GM19193 (cell line): ENCODE measurements around the gene GRIN3B.

Source experiments
- POLR2A ChIP-seq: IDR thresholded peaks from 4 replicates; pipeline ENCODE4 v1.6.1; 2011; ENCODE audit not compliant: insufficient read depth, insufficient read length; ENCODE audit errors: extremely low read depth

The GRIN3B gene

DNA sequence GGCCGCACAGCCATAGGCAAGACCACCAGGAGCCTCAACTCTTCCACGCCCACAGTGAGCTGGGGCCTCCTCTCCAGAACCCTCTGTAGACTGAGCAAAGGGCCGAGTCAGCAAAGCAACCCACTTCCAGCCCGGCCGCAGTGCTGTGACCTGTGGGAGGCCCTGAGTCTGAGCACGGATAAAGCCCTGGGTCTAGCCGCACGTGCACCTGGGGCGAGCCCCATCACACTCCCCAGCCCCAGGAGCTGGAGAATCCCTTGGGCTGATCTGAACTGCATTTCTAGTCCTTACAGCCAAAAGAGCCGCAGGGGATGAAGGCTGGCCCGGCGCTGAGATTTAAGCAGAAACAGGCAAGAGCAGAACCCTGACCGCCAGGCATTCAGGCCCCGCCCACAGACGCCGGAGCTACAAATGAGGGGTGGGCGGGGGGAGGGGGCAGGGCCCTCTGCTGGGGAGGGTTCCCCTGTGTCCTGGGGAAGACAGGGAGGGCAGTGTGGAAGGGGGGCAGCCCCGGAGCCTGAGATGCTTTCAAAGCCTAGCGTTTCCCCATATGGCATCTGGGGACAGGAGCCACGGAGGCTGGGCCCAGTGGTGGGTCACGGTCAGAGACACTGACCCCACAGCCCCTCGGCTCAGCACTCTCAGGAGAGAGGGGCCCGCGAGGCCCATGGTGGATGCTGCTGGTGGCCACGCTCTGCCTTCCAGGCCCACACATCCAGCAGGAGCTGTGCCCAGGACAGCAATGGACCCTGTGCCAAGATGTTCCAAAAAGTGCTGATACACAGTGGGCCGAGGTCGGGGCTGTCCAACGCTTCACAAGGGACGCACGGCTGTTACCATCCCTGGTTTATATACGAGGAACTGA, 15.8 kb downstream of the GRIN3B start:
- no peak for TF ChIP-seq POLR2A

DNA sequence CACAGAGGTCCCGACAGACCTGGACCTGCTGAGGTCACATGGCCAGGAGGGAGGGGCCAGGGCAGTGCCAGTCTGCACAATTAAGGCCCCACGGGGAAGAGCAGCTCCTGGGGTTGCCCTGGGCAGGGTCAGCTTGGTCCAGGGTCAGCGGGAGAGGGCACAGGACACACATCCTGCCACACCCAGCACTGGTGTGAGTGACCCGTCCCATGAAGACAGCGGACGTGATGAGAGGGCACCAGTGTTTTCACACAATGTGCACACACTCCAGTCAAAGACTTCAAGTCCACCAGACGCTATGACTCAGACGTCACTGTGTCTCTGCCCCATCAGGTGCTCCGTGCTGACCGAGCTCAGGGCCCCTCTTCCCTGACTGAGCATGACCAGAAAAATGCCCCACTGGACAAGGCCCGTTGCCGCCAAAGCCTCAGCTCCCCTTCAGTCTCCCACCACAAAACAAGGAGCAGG, 16.5 kb downstream of the GRIN3B start:
- TF ChIP-seq POLR2A: no peak

DNA sequence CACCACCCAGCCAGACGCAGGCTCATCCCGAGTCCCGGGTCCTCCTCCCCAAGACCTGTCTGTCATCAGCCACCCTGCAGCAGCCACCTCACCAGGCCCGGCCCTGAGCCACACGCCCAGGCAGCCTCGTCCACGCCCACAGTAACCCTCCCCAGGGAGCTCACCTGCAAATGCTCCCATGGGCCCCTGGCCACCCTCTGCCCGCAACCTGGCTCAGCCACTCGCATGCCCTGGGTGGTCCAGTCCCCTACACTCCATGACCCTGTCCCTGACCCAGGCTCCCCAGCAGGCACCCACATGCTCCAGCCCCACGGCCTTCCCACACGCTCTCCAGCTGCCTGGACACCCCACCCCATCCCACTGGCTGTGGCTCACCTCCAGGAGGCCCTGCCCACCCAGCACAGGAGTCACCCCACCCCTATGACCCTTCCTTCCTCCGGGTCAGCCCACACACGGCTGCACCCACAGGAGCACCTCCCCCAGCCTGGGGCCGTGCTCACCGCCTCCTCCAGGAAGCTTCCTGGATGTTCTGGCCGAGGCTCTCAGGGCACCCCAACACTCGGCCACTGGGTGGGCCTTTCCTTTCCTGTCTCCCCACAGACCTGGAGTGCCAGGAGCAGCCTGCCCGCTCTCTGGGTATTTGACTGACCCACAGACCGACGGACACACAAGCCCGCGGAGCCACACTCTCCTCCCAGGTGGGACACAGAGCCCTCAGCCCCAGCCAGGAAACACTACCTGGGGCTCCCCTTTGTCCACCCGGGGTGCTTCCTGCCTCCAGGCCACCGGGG, 17.1 kb downstream of the GRIN3B start:
- TF ChIP-seq POLR2A: no peak

DNA sequence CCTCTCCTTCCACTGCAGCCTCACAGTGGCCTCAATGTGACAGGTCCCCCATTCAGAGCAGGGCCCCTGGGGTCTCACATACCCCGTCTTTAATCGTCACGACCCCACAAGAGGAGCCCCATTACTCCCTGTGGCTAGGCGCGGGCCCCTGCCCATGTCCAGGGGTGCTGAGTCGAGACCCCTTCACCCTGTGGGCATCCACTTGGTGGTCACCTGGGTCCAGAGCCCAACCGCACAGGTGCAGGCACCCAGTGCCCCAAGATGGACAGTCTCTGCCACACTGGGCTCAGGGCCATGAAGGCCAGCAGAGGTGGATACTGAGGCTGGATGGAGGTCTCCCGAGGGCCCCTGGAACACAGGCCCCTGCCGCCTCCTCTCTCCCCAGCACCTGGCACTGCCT, 17.7 kb downstream of the GRIN3B start:
- no peak for TF ChIP-seq POLR2A

DNA sequence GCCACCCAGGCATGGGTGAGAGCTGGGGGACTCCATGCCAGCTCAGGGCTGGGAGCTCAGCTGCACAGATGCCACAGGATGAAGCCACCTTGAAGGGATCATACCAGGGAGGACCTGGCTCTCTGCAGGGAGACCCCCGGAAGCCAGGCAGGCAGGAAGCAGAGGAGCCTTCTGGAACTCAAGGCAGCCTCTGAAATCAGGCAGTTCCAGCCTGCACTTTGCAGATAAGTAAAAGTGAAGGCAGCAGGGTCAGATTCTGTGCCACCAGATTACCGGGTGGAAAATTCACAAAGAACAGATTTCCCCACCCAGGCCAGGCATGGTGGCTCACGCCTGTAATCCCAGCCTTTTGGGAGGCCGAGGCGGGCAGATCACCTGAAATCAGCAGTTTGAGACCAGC, 18.2 kb downstream of the GRIN3B start:
- TF ChIP-seq POLR2A: no peak

DNA sequence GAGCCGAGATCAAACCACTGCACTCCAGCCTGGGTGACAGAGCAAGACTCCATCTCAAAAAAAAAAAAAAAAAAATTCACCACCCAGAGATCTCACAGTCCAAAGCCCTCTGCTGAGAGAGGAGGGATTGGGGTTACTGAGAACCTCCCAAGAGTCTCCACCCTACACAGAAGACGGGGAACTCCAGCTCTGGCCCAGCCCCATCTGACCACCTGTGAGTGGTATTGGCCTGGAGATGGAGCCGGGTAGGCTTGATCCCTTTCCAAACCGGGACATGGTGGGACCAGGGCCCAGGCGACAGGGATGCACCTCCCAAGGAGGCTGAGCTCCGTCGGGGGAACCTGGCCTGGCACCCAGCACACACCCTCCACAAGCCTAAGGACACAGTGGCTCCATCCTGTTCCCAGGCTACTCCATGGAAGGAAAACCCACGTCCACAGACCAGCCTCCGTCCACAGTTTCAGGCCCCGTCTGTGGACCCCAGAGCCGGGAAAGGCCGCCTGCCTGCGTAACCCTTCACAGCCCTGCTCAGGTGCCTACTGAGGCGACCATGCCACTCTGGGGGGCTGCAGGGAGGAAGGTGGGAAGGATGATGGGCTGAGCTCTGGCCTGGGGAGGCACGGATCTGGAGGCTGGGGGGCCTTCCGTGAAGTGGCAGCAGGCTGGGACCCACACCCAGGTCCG, 18.9 kb downstream of the GRIN3B start:
- no peak for TF ChIP-seq POLR2A

DNA sequence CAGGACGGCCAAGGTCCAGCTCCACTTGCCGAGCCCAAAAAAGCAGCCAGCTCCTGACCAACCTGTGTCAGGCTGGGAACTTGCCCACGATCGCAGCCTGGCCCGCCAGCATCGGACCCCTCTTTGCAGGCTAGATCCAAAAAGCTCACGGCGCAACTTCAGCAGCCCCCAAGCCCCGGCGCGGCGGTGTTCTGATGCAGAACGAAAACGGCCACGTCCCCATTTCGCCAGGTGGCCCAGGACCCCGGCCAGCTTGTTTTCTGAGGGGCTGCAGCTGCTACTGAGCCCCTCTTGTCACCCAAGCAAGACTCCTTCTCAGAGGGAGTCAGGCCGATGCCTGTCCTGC, 19.4 kb downstream of the GRIN3B start:
- no peak for TF ChIP-seq POLR2A

DNA sequence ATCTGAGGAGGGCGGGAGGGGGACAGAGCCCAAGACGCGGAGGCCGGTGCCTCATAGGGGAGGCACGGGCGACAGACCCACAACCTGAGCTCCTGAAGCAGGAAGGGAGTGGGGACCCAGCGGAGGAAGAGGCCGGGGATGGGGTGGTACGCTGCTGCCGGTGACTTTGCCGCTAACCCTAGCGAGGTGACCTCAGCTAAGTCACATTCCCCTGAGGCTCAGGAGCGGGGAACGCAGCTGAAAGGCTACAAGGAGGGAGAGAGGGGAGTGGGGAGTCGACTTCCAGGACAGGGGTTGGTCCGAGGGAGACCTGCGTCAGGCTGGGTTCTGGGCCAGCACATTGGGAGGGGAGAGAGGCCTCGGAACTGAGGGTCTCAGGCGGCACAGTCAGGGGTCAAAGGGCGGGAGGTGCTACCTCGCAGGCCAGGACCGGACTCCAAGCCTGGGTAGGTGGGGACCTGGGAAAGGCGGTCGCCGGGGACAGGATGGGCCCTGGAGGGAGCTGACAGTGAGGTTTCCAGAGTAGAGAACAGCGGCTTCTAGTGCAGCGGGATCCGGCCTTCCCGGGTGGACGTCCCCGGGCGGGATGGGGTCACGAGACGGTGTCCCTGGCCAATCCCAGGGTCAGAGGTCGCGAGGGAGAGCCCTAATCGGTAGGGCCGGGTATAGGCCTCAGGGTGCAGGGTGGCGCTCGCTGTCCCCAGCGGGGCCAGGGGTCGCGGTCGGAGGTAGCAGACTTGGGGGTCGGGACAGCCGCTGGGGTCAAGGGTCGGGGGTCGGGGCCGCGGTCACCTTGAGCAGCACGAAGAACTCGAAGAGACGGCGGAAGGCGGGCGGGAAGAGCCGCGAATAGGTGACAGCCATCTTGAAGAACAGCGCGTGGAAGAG, 20.0 kb downstream of the GRIN3B start:
- TF ChIP-seq POLR2A: no peak

DNA sequence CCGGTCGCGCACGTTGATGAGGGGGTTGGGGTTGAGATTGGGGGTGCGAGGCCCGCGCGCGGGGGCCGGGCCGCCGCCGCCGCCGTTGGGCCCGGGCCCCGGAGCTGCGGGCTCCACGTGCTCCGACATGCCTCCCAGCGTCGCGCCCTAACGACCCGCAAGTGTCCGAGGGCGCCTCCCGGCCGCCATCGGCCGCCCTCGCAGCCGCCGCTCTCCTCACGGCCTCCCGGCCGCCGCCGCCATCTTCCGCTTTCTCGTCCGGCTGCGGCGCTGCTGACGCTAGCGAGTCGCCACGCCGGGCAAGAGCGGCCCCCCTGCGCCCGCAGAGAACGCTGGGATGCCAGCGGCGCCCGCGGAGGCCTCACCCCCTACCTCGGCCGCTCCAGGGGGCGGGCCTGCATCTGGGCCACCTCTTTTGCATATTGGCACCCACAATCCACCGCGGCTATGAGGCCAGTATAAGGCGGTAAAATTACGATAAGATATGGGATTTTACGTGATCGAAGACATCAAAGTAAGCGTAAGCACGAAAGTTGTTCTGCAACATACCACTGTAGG, 20.7 kb downstream of the GRIN3B start, which contains the start of gene TMEM259:
Gene TMEM259 (minus strand): TSS at position 256 of the 558 bp plus-strand sequence. CDS start 127 bp downstream, at position 129.
- peak; percentile 80 for TF ChIP-seq POLR2A

DNA sequence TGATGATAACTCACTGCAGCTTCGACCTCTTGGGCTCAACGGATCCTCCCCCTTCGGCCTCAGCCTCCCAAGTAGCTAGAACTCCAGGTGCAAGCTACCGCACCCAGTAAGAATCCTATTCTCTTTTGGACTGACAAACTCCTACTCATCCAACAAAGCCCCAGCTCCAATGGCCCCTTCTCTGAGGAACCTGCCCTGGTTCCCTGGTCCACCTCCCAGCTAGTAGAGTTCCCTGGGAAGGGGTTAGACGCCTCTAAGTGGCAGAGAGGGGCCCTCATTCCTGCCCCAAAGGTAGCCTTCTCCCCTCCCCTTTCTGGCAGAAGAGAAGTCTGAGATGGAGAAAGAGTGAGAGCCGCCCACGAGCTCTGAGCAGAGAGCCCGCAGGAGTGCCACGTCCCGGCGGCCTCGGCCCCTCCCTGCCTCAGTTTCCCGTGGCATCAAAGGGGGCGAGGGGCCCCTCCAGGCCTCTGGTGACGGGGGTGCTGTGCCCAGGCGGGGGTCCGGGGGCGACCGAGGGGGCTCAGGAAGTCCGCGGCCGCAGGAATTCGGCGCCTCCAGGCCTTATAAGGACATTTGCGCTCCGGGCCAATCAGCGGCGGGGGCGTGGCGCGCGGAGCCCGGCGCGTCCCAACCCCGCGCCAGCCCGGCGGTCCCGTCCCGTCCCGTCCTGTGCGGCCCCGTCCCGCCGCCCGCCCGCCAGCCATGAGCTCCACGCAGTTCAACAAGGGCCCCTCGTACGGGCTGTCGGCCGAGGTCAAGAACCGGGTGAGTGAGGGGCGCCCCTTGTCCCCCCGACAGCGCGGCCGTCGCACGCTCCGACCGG, 26.0 kb downstream of the GRIN3B start, which contains the start of gene CNN2:
Gene CNN2 (plus strand): TSS at position 649 of the 823 bp plus-strand sequence. CDS start 54 bp downstream, at position 703.
- TF ChIP-seq POLR2A: peak; percentile 81

DNA sequence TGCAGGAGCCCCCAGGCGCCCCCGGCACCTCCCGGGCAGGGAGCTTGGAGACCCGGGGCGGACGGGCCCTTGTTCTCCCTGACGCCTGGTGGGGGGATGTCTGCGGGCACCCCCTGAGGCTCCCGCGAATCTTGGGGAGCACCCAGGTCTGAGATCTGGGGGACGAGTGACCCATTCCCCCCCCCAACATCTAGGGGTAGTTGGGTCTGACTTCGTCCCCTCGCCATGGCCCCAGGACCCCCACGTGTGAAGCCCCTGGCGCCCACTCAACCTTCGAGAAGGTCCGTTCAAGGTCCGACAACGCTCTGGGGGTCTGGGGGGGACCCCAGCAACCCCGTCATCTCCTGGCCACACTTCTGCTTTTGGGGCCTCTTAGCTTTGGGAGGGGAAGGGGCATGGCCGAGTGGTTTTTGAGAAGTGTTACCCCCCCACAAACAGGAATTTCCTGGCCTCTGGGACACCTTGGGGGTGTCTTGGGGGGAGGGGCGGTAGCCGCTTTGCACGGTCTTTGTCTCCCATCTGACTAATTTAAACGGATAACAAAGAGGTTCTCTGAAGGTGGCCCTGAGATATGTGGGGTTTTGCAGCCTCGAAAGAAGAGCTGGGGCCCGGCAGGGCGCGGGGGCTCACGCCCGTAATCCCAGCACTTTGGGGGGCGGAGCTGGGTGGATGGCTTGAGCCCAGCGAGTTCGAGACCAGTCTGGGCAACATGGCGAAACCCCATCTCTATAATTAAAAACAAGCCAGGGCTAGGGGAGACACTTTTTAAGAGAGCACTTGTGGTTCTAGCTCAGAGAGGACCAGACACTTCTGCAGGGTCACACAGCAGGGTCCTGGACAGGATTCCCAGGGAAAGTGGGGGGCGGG, 26.8 kb downstream of the GRIN3B start:
- no peak for TF ChIP-seq POLR2A

DNA sequence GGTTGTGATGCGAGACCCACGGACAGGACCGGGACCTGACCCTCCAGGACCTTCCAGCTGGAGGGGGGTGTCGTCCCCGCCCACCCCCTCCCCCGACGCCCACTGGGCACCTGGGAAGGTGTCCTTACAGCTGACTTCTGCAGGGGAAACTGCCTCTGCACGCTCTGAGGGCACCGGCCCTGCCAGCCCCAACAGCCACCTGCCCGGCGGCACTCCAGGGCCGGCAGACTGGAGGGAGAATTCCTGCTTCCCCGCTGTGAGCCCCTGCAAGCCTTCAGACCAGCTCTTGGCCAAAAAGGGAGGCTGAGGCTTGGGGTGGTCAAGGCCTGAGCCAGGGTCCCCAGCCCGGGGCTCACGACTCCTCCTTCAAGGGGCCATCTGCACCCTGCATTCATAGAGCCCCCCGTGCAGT, 27.4 kb downstream of the GRIN3B start:
- TF ChIP-seq POLR2A: no peak
